Right forelimb (tissue), 1 donor: Measurements from ENCODE around the gene USP24.
A peak's percentile ranks its signal among the peaks of the same experiment; 100 is the strongest.
"Not testable (repeated sequence)": the region's sequence is repeated elsewhere in the genome, so short reads cannot be mapped to it uniquely, and the experiment has no call there.

Experiments used
- DNase-seq: peaks from one replicate; pipeline ENCODE4 v3.0.0-alpha.2; 2018

Gene USP24

GRCh38 chr1:55048453-55049270 lies 166.5 kb downstream of the USP24 start:
- no peak for DNase-seq

GRCh38 chr1:55047611-55048010 lies 167.6 kb downstream of the USP24 start:
- no peak for DNase-seq

- no peak for DNase-seq
These were observed 168.3 kb downstream of the USP24 start for GRCh38 chr1:55046871-55047270.

GRCh38 chr1:55045430-55045829 lies 169.7 kb downstream of the USP24 start:
- DNase-seq = no peak

- DNase-seq = no peak
These were observed 170.4 kb downstream of the USP24 start for GRCh38 chr1:55044617-55045397.

GRCh38 chr1:55043726-55044125 lies 171.4 kb downstream of the USP24 start:
- DNase-seq = no peak

GRCh38 chr1:55043011-55043410 lies 172.2 kb downstream of the USP24 start:
- no peak for DNase-seq

GRCh38 chr1:55041613-55042012 lies 173.6 kb downstream of the USP24 start:
- no peak for DNase-seq

- no peak for DNase-seq
These were observed 174.2 kb downstream of the USP24 start for GRCh38 chr1:55040933-55041494.

GRCh38 chr1:55040083-55040932 lies 174.9 kb downstream of the USP24 start:
- no peak for DNase-seq

GRCh38 chr1:55039342-55040082 lies 175.7 kb downstream of the USP24 start, which contains the start of gene PCSK9:
Gene PCSK9, plus strand, starts transcription at chr1:55039548. Its CDS starts 290 bp downstream, at chr1:55039838.
- peak; percentile 77 for DNase-seq

GRCh38 chr1:55038974-55039341 lies 176.2 kb downstream of the USP24 start:
- DNase-seq = no peak

- DNase-seq = no peak
These were observed 176.7 kb downstream of the USP24 start for GRCh38 chr1:55038552-55038838.

GRCh38 chr1:55037733-55038551 lies 177.2 kb downstream of the USP24 start:
- DNase-seq = no peak

GRCh38 chr1:55035904-55036303 lies 179.3 kb downstream of the USP24 start:
- DNase-seq = no peak

GRCh38 chr1:55034476-55035133 lies 180.6 kb downstream of the USP24 start:
- no peak for DNase-seq

GRCh38 chr1:55033265-55033614 lies 181.9 kb downstream of the USP24 start:
- DNase-seq = no peak

GRCh38 chr1:55031098-55031497 lies 184.1 kb downstream of the USP24 start:
- not testable (repeated sequence) for DNase-seq

- not testable (repeated sequence) for DNase-seq
These were observed 188.5 kb downstream of the USP24 start for GRCh38 chr1:55026682-55027081.

- not testable (repeated sequence) for DNase-seq
These were observed 191.0 kb downstream of the USP24 start for GRCh38 chr1:55024163-55024562.
